ENCODE data around the gene PHF21A. TPM values are rescaled to one million over a fixed set of nuclear protein-coding genes. Genes with fewer than 3 reads are reported as not detected.

PHF21A gene
- total RNA-seq, 2 experiments from 2014 or later, result 23.1 to 56.1 TPM

GRCh38 chr11:45941285-45941684 is 180.0 kb downstream of the PHF21A start:
- H3K4me2 ChIP-seq (ENCODE audit: low read length), result no peak overlapping the region
- H3K27ac ChIP-seq (ENCODE audit: low read depth, low read length, poor library complexity, severe bottlenecking), result no peak overlapping the region
- TF ChIP-seq CTCF (conservative IDR thresholded peaks at IDR 0.05; ENCODE audit: low read length), result no peak
- no peak for TF ChIP-seq EZH2phosphoT487 (IDR thresholded peaks at IDR 0.05; ENCODE audit: borderline replicate concordance, low read depth, low read length)
- ChIA-PET CTCF (ENCODE audit: unreplicated experiment) (no interaction called here), POLR2A (interaction anchor here (0.7 kb wide), 1 partner anchor 24 kb away, joined by 3 read pairs; the partner anchor contains the start of gene PEX16)
- no peak overlapping the region for H3K4me3 ChIP-seq (ENCODE audit: low read depth, low read length, poor library complexity, severe bottlenecking)
- no peak for DNase-seq (ENCODE audit: low spot score)
- no peaks in the 10 kb centered on the region for H3K9me2 ChIP-seq (ENCODE audit: insufficient read depth, low read length)
- intact Hi-C loops (cut with micrococcal nuclease; ENCODE audit: unreplicated experiment), result no loop called here
- H2AFZ ChIP-seq (ENCODE audit: low read length), result no peak overlapping the region
- peaks cover 28% of the 10 kb centered on the region for H3K4me1 ChIP-seq (ENCODE audit: insufficient read depth, low read length, poor library complexity, severe bottlenecking)
- BruUV-seq (replicated peaks), result no TSS peak
- no peaks in the 10 kb centered on the region for H4K20me1 ChIP-seq (ENCODE audit: insufficient read depth, low read length)
- no peaks in the 10 kb centered on the region for H3K79me2 ChIP-seq (ENCODE audit: insufficient read depth, low read depth, low read length)
- H3K9me3 ChIP-seq (ENCODE audit: low read length), result no peaks in the 10 kb centered on the region
- peaks cover 20% of the 10 kb centered on the region for H3K36me3 ChIP-seq (ENCODE audit: insufficient read depth, low read length)

DNA sequence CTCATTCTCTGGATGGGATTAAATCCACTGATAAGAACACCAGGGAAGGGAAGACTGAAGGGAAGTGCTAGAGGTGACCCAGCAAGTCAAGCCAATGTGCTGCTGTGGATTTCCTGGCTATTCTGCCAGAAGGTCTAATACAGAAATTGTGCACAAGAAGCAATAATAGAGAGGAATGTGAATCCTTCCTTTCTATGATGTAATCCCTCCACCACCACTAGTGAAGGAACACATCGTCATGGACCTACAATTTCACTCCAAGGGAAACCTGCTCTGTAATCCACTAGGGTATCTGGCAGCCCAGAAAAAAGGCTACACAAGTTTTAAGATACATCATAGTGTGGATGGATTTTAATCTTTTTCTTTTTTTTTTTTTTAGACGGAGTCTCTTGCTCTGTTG is 181.4 kb downstream of the PHF21A start:
- DNase-seq (ENCODE audit: low spot score), result no peak
- Histone ChIP-seq H3K36me3 (ENCODE audit: insufficient read depth, low read length) (peaks cover 18% of the 10 kb centered on the region), H2AFZ (ENCODE audit: low read length) (no peak overlapping the region), H3K4me1 (ENCODE audit: insufficient read depth, low read length, poor library complexity, severe bottlenecking) (peaks cover 43% of the 10 kb centered on the region), H3K79me2 (ENCODE audit: insufficient read depth, low read depth, low read length) (no peaks in the 10 kb centered on the region), H3K4me3 (ENCODE audit: low read depth, low read length, poor library complexity, severe bottlenecking) (no peak overlapping the region), H3K27ac (ENCODE audit: low read depth, low read length, poor library complexity, severe bottlenecking) (no peak overlapping the region), H3K4me2 (ENCODE audit: low read length) (peak overlapping the region; percentile 63; the same call in 1 of the 2 replicates), H3K9me2 (ENCODE audit: insufficient read depth, low read length) (no peaks in the 10 kb centered on the region), H3K9me3 (ENCODE audit: low read length) (no peaks in the 10 kb centered on the region), H4K20me1 (ENCODE audit: insufficient read depth, low read length) (no peaks in the 10 kb centered on the region)
- ChIA-PET POLR2A (interaction anchor here (0.6 to 1.8 kb wide), 5 partner anchors 10 to 871 kb away, joined by 3 to 7 read pairs (median 4); no protein-coding TSS in a partner anchor), CTCF (ENCODE audit: unreplicated experiment) (interaction anchor here (0.6 kb wide), 1 partner anchor 83 kb away, joined by 4 read pairs; no protein-coding TSS in a partner anchor)
- intact Hi-C loops (cut with micrococcal nuclease; ENCODE audit: unreplicated experiment), result no loop called here
- TF ChIP-seq CTCF (conservative IDR thresholded peaks at IDR 0.05; ENCODE audit: low read length) (no peak), EZH2phosphoT487 (IDR thresholded peaks at IDR 0.05; ENCODE audit: borderline replicate concordance, low read depth, low read length) (no peak)
- no TSS peak for BruUV-seq (replicated peaks)

DNA sequence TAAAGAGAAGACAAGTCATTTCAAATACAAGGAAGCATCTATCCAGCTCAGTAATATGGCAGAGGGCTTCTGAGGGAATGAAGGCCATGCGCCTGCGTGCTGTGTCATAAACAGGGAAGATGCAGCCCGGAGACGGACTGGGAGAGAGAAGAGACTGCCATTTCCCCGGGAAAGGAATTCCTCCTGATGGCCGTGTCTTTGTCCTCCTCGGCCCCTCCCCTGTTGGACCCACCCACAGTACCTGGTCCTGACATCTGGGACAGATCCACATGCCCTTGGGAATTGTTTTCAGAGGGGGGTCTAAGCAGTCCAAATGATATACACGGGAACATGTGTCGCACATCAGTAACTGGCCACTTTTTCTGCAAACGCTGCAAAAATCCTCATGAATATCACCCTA is 183.3 kb downstream of the PHF21A start:
- Histone ChIP-seq H3K4me3 (ENCODE audit: low read depth, low read length, poor library complexity, severe bottlenecking) (no peak overlapping the region), H3K4me2 (ENCODE audit: low read length) (peak overlapping the region; percentile 63), H3K79me2 (ENCODE audit: insufficient read depth, low read depth, low read length) (peaks cover 1% of the 10 kb centered on the region), H3K27ac (ENCODE audit: low read depth, low read length, poor library complexity, severe bottlenecking) (peak overlapping the region; percentile 63), H2AFZ (ENCODE audit: low read length) (no peak overlapping the region), H3K9me3 (ENCODE audit: low read length) (no peaks in the 10 kb centered on the region), H3K36me3 (ENCODE audit: insufficient read depth, low read length) (peaks cover 24% of the 10 kb centered on the region), H3K4me1 (ENCODE audit: insufficient read depth, low read length, poor library complexity, severe bottlenecking) (peaks cover 60% of the 10 kb centered on the region), H4K20me1 (ENCODE audit: insufficient read depth, low read length) (no peaks in the 10 kb centered on the region), H3K9me2 (ENCODE audit: insufficient read depth, low read length) (no peaks in the 10 kb centered on the region)
- intact Hi-C loops (cut with micrococcal nuclease; ENCODE audit: unreplicated experiment), result no loop called here
- DNase-seq (ENCODE audit: low spot score), result no peak
- ChIA-PET POLR2A (no interaction called here), CTCF (ENCODE audit: unreplicated experiment) (no interaction called here)
- no peak for TF ChIP-seq EZH2phosphoT487 (IDR thresholded peaks at IDR 0.05; ENCODE audit: borderline replicate concordance, low read depth, low read length)
- TF ChIP-seq CTCF (conservative IDR thresholded peaks at IDR 0.05; ENCODE audit: low read length), result no peak
- no TSS peak for BruUV-seq (replicated peaks)
